GM04504 (cell line): ENCODE results near the gene MYO1H.

ENCODE experiments used
- DNase-seq: peaks from one replicate; pipeline ENCODE4 v3.0.0-alpha.2; 2012; ENCODE audit warnings: low read depth

Gene MYO1H

GRCh38 chr12:109493090-109493489, 145.4 kb downstream of the MYO1H start:
- DNase-seq = no peak

- DNase-seq = no peak
Measured at GRCh38 chr12:109493938-109494337, 146.2 kb downstream of the MYO1H start.

GRCh38 chr12:109494348-109494881, 146.7 kb downstream of the MYO1H start:
- DNase-seq = no peak

- no peak for DNase-seq
Measured at GRCh38 chr12:109495012-109495411, 147.3 kb downstream of the MYO1H start.

- no peak for DNase-seq
Measured at GRCh38 chr12:109496306-109496705, 148.6 kb downstream of the MYO1H start.

- DNase-seq = no peak
Measured at GRCh38 chr12:109497675-109498074, 150.0 kb downstream of the MYO1H start.
